Ectodermal cell (in vitro differentiated cells): ENCODE results near the gene NSD1.

Source experiments
- H3K27ac ChIP-seq: 2 replicates; pipeline ENCODE4 v1.7.0; 2013; ENCODE audit warnings: mild to moderate bottlenecking, low read depth, low read length; ENCODE audit not compliant: insufficient read depth, poor library complexity, severe bottlenecking
- H3K27me3 ChIP-seq: 2 replicates; pipeline ENCODE4 v1.7.0; 2013; ENCODE audit warnings: mild to moderate bottlenecking, low read length; ENCODE audit not compliant: insufficient read depth, control insufficient read depth, poor library complexity, severe bottlenecking
- H3K36me3 ChIP-seq: one replicate; pipeline ENCODE4 v1.7.0; 2013; ENCODE audit warnings: low read length; ENCODE audit not compliant: control insufficient read depth, insufficient read depth
- H3K4me1 ChIP-seq: one replicate; pipeline ENCODE4 v1.7.0; 2013; ENCODE audit warnings: low read length; ENCODE audit not compliant: control insufficient read depth, insufficient read depth
- H3K4me3 ChIP-seq: 2 replicates; pipeline ENCODE4 v1.7.0; 2013; ENCODE audit warnings: low read depth, low read length, control low read depth; ENCODE audit not compliant: insufficient read depth
- H3K9me3 ChIP-seq: 2 replicates; pipeline ENCODE4 v1.7.0; 2013; ENCODE audit warnings: mild to moderate bottlenecking, low read length, moderate library complexity; ENCODE audit not compliant: control insufficient read depth
- WGBS, 2 experiments: methylation state at CpG; one replicate each; pipeline ENCODE4 v1.1.7; 2013; ENCODE audit warnings: missing lambda C conversion rate in 2 of 2; 5-methylcytosine and 5-hydroxymethylcytosine counted together

The NSD1 gene

DNA sequence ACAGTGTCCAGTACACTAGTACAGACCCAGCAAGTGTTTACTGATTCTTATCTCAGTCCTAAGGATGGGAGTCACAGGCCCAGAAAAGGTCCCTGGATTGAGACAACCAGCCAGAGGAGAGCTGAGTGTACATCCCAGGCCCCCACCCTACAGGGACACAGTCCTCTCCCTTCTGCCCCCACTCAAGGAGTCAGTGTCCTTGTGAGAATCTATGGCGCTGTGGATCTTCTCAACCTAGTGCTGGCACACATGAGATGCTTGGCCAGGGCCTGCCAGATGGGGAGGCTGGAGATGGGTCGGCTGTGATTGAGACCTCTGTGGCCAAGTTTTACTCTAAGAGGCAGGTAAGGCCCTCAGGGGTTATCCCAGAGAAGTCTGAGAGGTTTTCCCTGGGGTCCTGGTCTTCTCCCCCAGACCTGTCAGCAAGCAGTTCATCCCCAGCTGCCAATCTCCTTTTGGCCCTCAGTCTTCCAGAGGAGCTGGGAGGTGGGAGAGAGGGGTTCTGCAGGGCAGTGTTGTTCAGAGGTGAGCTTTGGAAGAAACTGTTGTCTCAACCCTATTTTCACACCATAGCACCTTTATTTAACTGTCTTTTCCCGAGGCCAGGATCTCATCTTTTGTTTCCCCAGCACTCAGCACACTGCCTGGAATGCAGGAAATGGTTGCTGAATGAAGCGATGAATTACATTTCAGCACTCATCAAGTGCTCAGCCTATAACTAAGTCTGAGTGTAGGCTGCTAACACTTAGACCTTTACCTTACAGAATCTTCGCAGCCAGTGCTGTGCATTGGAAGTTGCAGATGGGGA is 3.2 kb upstream of the NSD1 start:
- peaks cover 10% of the 10 kb centered on the region for H3K4me1 ChIP-seq
- no peaks in the 10 kb centered on the region for H3K9me3 ChIP-seq
- H3K4me3 ChIP-seq = no peak overlapping the region
- no peaks in the 10 kb centered on the region for H3K27me3 ChIP-seq
- H3K36me3 ChIP-seq = peaks cover 5% of the 10 kb centered on the region
- no peak overlapping the region for H3K27ac ChIP-seq
- WGBS, 2 experiments = 84 to 87% methylated on average over 5 of the region's 5 CpGs

DNA sequence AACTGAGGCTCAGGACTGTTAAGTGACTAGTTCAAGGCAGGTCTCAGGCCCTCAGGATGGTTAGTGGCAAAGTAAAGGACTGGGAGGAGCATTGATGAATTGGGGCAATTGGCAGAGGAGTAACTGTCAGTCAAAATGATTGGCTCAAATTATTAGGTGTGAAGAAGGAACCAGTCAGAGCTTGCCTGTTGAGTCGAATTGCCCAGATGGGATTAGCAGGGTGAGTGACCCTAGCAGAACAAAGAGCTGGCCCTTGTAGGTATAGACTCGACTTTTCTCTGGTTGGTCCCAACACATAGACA is 2.6 kb upstream of the NSD1 start:
- Histone ChIP-seq H3K4me3 (no peak overlapping the region), H3K27ac (no peak overlapping the region), H3K36me3 (peaks cover 11% of the 10 kb centered on the region), H3K9me3 (no peaks in the 10 kb centered on the region), H3K27me3 (no peaks in the 10 kb centered on the region), H3K4me1 (peaks cover 13% of the 10 kb centered on the region)
- WGBS, 2 experiments = 77 to 87% methylated on average over 2 of the region's 2 CpGs

DNA sequence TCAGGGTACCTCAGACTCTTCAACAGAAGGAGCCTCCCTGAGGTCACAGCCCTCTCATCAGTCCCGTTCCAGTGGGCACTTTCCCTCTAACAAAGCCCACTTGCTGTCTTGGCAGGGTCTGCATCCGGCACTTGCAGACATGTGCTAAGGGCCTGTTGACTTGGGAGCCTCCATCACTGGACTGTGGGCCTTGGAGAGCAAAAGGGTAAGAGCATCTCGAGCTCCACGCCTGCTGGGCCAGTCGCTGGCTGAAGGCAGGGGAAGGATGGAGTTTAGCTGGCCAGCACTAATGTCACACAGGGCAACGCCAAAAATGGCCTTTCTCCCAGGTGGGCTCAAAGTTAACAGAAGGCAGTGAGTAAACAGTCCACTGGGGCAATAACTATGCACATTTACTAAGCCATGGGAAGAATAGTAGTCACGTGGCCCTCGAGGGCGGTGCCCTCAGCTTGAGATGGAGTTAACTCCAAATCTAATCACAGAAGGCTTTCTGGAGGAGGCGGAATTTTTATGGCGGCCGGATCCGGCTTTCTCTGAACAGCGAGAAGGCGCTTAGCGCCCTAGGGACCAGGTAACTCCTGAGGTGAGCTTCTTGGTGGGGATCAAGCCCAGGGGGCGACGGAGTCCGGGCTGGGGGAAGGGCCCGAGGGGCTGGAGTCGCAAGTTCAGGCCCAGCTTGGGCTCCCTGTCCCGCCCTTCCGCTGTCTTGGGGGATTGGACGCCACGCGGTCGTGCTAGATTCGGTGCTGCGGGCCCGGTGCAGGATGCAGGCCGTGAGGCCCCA is 2.0 kb upstream of the NSD1 start:
- Histone ChIP-seq H3K4me1 (peaks cover 17% of the 10 kb centered on the region), H3K27ac (peak overlapping the region; percentile 99), H3K9me3 (no peaks in the 10 kb centered on the region), H3K36me3 (peaks cover 11% of the 10 kb centered on the region), H3K4me3 (peak overlapping the region; percentile 80), H3K27me3 (no peaks in the 10 kb centered on the region)
- WGBS, 2 experiments = 27 to 30% methylated on average over 31 of the region's 31 CpGs

DNA sequence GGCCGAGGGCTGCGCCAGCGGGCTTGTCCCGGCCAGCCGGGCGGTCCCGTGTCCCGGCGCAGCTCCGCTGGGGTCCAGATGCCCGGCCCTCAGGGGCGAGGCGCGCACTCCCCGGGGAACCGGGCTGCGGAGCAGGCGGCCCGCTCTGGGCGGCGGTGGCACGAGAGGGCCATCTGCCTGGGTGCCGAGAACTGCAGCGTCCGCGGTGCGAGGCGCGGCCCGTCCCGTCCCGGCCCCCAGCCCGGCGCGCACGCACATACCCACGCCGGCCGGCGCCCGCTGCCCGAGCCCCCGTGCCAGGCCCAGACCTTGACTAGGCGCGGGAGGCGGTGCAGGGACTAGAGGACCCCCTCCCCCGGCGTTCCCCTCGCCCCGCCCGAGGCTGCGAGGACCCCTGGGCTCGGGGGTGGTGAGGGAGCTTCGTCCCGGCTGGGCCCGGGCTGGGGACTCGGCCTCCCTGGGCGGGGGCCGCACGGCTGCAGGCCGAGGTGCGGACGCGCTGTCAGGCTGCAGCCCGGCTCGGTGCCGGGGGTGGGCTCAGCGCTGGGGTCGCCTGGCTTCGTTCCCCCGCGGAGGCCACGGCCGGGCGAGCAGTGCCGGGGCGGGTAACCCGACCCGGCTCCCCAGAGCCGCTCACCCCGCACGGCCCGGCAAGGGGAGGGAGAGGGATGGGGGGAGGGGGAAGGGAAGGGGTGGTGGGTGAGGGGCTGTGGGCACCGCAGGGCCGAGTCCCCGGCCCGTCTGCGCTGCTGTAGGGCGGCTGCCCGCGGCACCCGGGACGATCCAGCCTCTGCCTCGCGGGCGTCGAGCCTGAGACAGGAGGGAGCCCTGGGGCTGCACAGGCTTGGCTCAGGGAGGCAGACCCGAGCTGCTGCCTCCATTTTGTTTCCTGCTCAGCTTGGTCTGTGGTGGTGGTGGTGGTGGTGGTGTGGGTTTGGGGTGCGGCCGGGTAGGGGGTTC is 1.2 kb upstream of the NSD1 start:
- Histone ChIP-seq H3K9me3 (no peaks in the 10 kb centered on the region), H3K4me3 (peak overlapping the region; percentile 80), H3K4me1 (peaks cover 23% of the 10 kb centered on the region), H3K27me3 (no peaks in the 10 kb centered on the region), H3K27ac (peak overlapping the region; percentile 99), H3K36me3 (peaks cover 11% of the 10 kb centered on the region)
- WGBS, 2 experiments = 1% methylated on average over 100 of the region's 100 CpGs

DNA sequence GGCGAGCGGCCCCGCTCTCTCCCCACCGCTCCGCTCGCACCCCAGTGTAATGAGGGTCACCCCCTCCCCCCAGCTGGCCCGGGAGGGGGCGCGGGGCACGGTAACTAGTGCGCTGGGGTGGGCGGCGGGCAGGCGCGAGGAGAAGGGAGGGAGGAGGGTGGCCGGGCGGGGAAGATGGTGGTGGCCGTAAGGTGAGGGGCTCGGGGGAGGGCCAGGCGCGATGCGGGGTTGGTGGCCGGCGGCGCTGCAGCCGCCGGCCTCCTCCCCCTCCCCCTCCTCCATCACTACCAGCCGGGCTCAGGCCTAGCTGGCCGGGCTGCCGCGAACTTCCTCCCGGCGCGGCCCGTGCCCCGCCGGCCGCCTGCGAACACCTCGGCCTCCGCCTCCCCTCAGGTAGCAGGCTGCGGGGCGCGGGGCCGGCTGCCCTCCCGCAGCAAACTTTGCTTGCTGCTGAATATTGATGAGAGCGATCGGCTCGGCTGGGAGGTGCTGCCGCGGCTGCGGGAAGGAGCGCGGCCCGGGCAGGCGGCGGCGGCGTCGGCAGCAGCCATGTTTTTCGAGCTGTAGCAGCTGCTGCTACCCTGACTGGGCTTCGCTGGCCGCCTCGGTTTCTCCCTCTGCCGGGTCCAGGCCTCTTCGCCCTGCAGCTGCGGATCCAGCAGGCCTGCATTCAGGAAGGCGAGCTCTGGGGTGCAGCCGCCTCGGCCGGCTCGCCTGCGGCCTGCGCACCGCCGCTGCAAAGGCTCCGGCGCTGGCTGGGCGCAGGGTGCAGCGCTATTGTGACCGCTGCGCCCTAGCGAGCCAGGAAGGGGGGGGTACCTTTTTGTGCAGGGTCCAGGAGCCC is 502 bp downstream of the NSD1 start:
- H3K9me3 ChIP-seq = no peaks in the 10 kb centered on the region
- H3K27me3 ChIP-seq = no peaks in the 10 kb centered on the region
- H3K4me3 ChIP-seq = peak overlapping the region; percentile 80
- H3K27ac ChIP-seq = peak overlapping the region; percentile 93
- peaks cover 23% of the 10 kb centered on the region for H3K4me1 ChIP-seq
- peaks cover 16% of the 10 kb centered on the region for H3K36me3 ChIP-seq
- 0 to 1% methylated on average over 82 to 83 of the region's 83 CpGs for WGBS, 2 experiments

DNA sequence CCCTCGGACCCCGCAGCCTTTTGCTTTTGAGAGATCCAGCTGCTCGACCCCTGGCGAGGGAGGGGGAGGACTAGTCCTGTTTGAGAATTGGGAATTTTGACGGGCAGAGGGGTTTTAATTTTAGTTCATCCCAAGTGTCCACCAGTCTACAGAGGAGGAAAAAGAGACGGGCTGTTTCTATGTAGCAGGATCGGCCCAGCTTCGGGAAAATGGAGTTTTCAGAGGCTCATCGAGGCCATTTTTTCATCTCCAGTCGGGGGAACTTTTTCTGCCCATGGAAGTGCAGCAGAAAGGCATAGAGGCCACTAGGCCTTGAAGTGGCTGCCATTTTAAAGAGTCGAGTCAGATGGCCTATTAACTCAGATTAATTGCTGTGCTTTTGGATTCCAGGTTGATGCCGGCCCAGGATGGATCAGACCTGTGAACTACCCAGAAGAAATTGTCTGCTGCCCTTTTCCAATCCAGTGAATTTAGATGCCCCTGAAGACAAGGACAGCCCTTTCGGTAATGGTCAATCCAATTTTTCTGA is 1.2 kb downstream of the NSD1 start:
- peak overlapping the region; percentile 80 for H3K4me3 ChIP-seq
- 23% methylated on average over 13 of the region's 13 CpGs for WGBS, 2 experiments

DNA sequence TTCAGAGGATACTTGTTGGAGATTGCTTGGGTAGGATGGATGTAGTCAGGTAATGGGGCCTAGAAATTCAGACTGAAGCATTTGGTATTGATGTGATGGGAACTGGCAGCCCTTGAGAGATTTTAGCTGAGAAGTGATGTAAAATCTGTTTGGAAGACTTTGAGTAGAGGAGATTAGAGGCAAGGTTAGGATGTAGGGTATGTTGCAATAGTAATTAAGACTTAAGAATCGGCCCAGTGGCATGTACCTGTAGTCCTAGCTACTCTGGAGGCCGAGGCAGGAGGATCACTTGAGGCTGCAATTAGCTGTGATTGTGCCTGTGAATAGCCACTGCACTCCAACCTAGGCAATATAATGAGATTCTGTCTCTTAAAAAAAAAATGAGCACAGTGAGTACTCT is 6.7 kb downstream of the NSD1 start:
- WGBS, 2 experiments = 95 to 99% methylated on average over 2 of the region's 2 CpGs

More for the DNA sequence above, 1.2 kb downstream of the NSD1 start:
- H3K9me3 ChIP-seq = no peaks in the 10 kb centered on the region
- no peaks in the 10 kb centered on the region for H3K27me3 ChIP-seq
- H3K36me3 ChIP-seq = peaks cover 19% of the 10 kb centered on the region
- peak overlapping the region; percentile 93 for H3K27ac ChIP-seq
- peaks cover 23% of the 10 kb centered on the region for H3K4me1 ChIP-seq

DNA sequence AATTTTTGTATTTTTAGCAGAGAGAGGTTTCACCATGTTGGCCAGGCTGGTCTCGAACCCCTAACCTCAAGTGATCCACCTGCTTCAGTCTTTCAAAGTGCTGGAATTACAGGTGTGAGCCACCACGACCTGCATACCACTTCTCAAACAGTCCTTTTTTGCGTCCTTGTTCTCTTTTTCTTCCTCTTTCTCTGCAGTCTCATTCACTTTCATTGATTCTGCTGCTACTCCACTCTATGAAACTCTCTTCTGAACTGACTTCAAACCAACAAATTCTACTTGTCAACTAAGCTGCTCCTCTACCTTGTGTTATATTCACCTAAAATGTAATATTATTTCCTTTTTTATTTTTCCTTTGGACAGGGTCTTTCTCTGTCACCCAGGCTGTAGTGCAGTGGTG is 7.9 kb downstream of the NSD1 start:
- peaks cover 23% of the 10 kb centered on the region for H3K36me3 ChIP-seq
- H3K27me3 ChIP-seq = no peaks in the 10 kb centered on the region
- 88 to 92% methylated on average over 3 of the region's 3 CpGs for WGBS, 2 experiments
- H3K27ac ChIP-seq = no peak overlapping the region
- H3K4me3 ChIP-seq = no peak overlapping the region
- H3K9me3 ChIP-seq = no peaks in the 10 kb centered on the region
- H3K4me1 ChIP-seq = peaks cover 6% of the 10 kb centered on the region

More for the DNA sequence above, 6.7 kb downstream of the NSD1 start:
- peaks cover 13% of the 10 kb centered on the region for H3K4me1 ChIP-seq
- H3K4me3 ChIP-seq = no peak overlapping the region
- H3K36me3 ChIP-seq = peaks cover 26% of the 10 kb centered on the region
- no peaks in the 10 kb centered on the region for H3K9me3 ChIP-seq
- no peak overlapping the region for H3K27ac ChIP-seq
- H3K27me3 ChIP-seq = no peaks in the 10 kb centered on the region

DNA sequence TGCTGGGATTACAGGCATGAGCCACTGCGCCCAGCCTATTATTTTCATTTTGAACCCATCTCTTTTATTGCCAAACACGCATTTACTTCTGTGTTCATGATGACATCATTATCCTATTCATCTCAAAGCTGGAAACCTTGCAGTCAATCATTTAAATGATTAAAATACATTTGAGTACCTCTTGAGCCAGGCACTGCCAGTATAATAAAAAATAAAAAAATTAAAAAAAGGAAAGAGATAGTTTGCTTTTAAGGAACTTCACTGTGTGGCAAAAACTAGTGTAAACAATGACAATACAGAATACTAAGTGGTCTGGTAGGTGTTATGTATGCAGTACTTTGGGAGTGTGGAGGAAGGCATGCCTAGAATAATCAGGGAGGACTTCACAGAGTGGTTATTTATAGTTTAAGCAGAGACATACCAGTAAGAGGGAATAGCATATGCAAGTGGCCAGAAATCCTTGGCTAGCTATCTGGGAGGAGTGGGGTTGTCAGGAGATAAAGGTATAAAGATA is 8.6 kb downstream of the NSD1 start:
- Histone ChIP-seq H3K4me1 (peaks cover under 1% of the 10 kb centered on the region), H3K27ac (no peak overlapping the region), H3K4me3 (no peak overlapping the region), H3K36me3 (peaks cover 23% of the 10 kb centered on the region), H3K27me3 (no peaks in the 10 kb centered on the region), H3K9me3 (no peaks in the 10 kb centered on the region)
- 92 to 96% methylated on average over 2 of the region's 2 CpGs for WGBS, 2 experiments
